H1 (cell line): ENCODE results near the gene CPNE8. TPM values are rescaled to one million over a fixed set of nuclear protein-coding genes. Genes with fewer than 3 reads are reported as not detected.

ENCODE experiments used
- CTCF ChIA-PET: fragments of 300-600 bp; sonication (Branson Sonifier 250); formaldehyde crosslinking; loops from one replicate; lab custom pipeline; 2021; ENCODE audit not compliant: partially characterized antibody; lab: Charles Lee
- POLR2A ChIA-PET: fragments of 300-600 bp; sonication (Branson Sonifier 250); formaldehyde crosslinking; loops from one replicate; lab custom pipeline; 2021; ENCODE audit warnings: inconsistent platforms; ENCODE audit not compliant: partially characterized antibody; lab: Charles Lee
- DNase-seq, 2 experiments: peaks; one replicate each; pipeline versions ENCODE4 v3.0.0 to v3.0.0-alpha.2; 2010 to 2022; ENCODE audit warnings: low spot score in 2 of 2, low read depth in 1 of 2, mixed read lengths in 1 of 2
- FAIRE-seq: peaks from 2 replicates; lab custom pipeline; 2011; peaks lifted over from hg19 to GRCh38; lab: Jason Lieb, UNC
- H2AFZ ChIP-seq: 2 replicates; pipeline ENCODE4 v1.8.1; 2012; ENCODE audit warnings: low read length, inconsistent platforms
- H2AK5ac ChIP-seq: 2 replicates; pipeline ENCODE4 v1.6.1; 2013; ENCODE audit warnings: low read depth, low read length
- H2BK120ac ChIP-seq: replicated peaks from 2 replicates; pipeline ENCODE3; 2013; ENCODE audit warnings: low read depth, low read length, inconsistent platforms
- H2BK12ac ChIP-seq: 2 replicates; pipeline ENCODE4 v1.6.1; 2013; ENCODE audit warnings: low read depth, low read length
- H2BK15ac ChIP-seq: 2 replicates; pipeline ENCODE4 v1.6.1; 2013; ENCODE audit warnings: low read length
- H2BK20ac ChIP-seq: 2 replicates; pipeline ENCODE4 v1.6.1; 2013; ENCODE audit warnings: low read length
- H2BK5ac ChIP-seq: 2 replicates; pipeline ENCODE4 v1.6.1; 2013; ENCODE audit warnings: low read depth, low read length
- H3K14ac ChIP-seq: 2 replicates; pipeline ENCODE4 v1.6.1; 2013; ENCODE audit warnings: inconsistent platforms; ENCODE audit not compliant: insufficient read length
- H3K18ac ChIP-seq: 2 replicates; pipeline ENCODE4 v1.6.1; 2013; ENCODE audit warnings: low read length; ENCODE audit errors: extremely low read depth
- H3K23ac ChIP-seq: 2 replicates; pipeline ENCODE4 v1.6.1; 2013; ENCODE audit warnings: inconsistent platforms; ENCODE audit not compliant: insufficient read length
- H3K23me2 ChIP-seq: 2 replicates; pipeline ENCODE4 v1.6.1; 2013; ENCODE audit warnings: low read depth, low read length
- H3K27ac ChIP-seq: 2 replicates; pipeline ENCODE4 v1.6.1; 2011; ENCODE audit warnings: low read depth, low read length, inconsistent platforms
- H3K27me3 ChIP-seq, 4 experiments: replicated peaks in 1 of 4; 1 replicate in 1 of 4; 2 replicates in 3 of 4; pipeline versions ENCODE4 v1.6.1 to v1.8.1; 2011 to 2013; ENCODE audit warnings: low read length in 3 of 4, mild to moderate bottlenecking in 3 of 4, inconsistent platforms in 2 of 4, mixed read lengths in 2 of 4, moderate library complexity in 1 of 4; ENCODE audit not compliant: control insufficient read depth in 3 of 4, insufficient read depth in 3 of 4; ENCODE audit errors: extremely low read depth in 1 of 4
- H3K36me3 ChIP-seq, 4 experiments: 2 replicates each; pipeline versions ENCODE4 v1.6.1 to v1.8.1; 2011 to 2013; ENCODE audit warnings: mild to moderate bottlenecking in 4 of 4, low read length in 3 of 4, moderate library complexity in 2 of 4, control low read depth in 1 of 4, inconsistent platforms in 1 of 4; ENCODE audit not compliant: insufficient read depth in 4 of 4, control insufficient read depth in 2 of 4
- H3K4ac ChIP-seq: replicated peaks from 2 replicates; pipeline ENCODE3; 2013; ENCODE audit warnings: low read length, low read depth, mixed read lengths, inconsistent platforms; ENCODE audit not compliant: insufficient read length
- H3K4me1 ChIP-seq, 4 experiments: replicated peaks in 1 of 4; 1 replicate in 1 of 4; 2 replicates in 3 of 4; pipeline versions ENCODE4 v1.6.1 to v1.8.1; 2011 to 2013; ENCODE audit warnings: low read length in 3 of 4, inconsistent platforms in 2 of 4, mixed read lengths in 1 of 4; ENCODE audit not compliant: insufficient read depth in 4 of 4, control insufficient read depth in 3 of 4
- H3K4me2 ChIP-seq, 2 experiments: 2 replicates each; pipeline versions ENCODE4 v1.6.1 to v1.8.1; 2011 to 2013; ENCODE audit warnings: low read depth in 2 of 2, low read length in 2 of 2, control low read depth in 1 of 2, inconsistent platforms in 1 of 2, mild to moderate bottlenecking in 1 of 2; ENCODE audit not compliant: insufficient read depth in 1 of 2
- H3K4me3 ChIP-seq, 4 experiments: fragments of 200-600, 300-600 bp in 1 of 4; sonication (generic), shearing (Covaris generic), sonication (Bioruptor Twin) in 1 of 4; 2 replicates each; pipeline versions ENCODE4 v1.5.1 to v1.8.1; 2011 to 2016; ENCODE audit warnings: low read length in 4 of 4, low read depth in 3 of 4, control low read depth in 2 of 4, inconsistent platforms in 2 of 4, mild to moderate bottlenecking in 2 of 4, mixed read lengths in 1 of 4, moderate library complexity in 1 of 4; ENCODE audit not compliant: insufficient read depth in 2 of 4; ENCODE audit errors: extremely low read depth in 1 of 4
- H3K56ac ChIP-seq: replicated peaks from 2 replicates; pipeline ENCODE3; 2013; ENCODE audit warnings: low read depth, mild to moderate bottlenecking, mixed read lengths, low read length, inconsistent platforms; ENCODE audit not compliant: insufficient read length
- H3K79me1 ChIP-seq: 2 replicates; pipeline ENCODE4 v1.6.1; 2013; ENCODE audit warnings: low read depth, low read length, control low read depth
- H3K79me2 ChIP-seq, 2 experiments: 2 replicates each; pipeline versions ENCODE4 v1.6.1 to v1.8.1; 2012 to 2013; ENCODE audit warnings: low read length in 2 of 2, mild to moderate bottlenecking in 2 of 2, inconsistent platforms in 1 of 2; ENCODE audit not compliant: insufficient read depth in 2 of 2, control insufficient read depth in 1 of 2
- H3K9ac ChIP-seq, 4 experiments: replicated peaks in 1 of 4; 1 replicate in 1 of 4; 2 replicates in 3 of 4; pipeline versions ENCODE4 v1.6.1 to v1.8.1; 2011 to 2013; ENCODE audit warnings: low read depth in 3 of 4, low read length in 3 of 4, control low read depth in 2 of 4, mild to moderate bottlenecking in 2 of 4, moderate library complexity in 2 of 4, inconsistent platforms in 1 of 4; ENCODE audit errors: extremely low read depth in 1 of 4
- H3K9me3 ChIP-seq, 2 experiments: 2 replicates each; pipeline versions ENCODE4 v1.6.1 to v1.8.1; 2012 to 2013; ENCODE audit warnings: mild to moderate bottlenecking in 2 of 2, moderate library complexity in 2 of 2, control low read depth in 1 of 2, inconsistent platforms in 1 of 2, low read depth in 1 of 2, low read length in 1 of 2, mixed read lengths in 1 of 2; ENCODE audit not compliant: insufficient read depth in 2 of 2
- H4K20me1 ChIP-seq, 2 experiments: replicated peaks in 1 of 2; 2 replicates each; pipeline versions ENCODE3 to v1.8.1; 2011 to 2013; ENCODE audit warnings: inconsistent platforms in 2 of 2, low read length in 2 of 2, mild to moderate bottlenecking in 1 of 2; ENCODE audit not compliant: insufficient read depth in 2 of 2, control insufficient read depth in 1 of 2
- H4K5ac ChIP-seq: 2 replicates; pipeline ENCODE4 v1.6.1; 2013; ENCODE audit warnings: low read length, low read depth, mixed read lengths, inconsistent platforms; ENCODE audit not compliant: insufficient read length
- H4K8ac ChIP-seq: 2 replicates; pipeline ENCODE4 v1.8.0; 2013; ENCODE audit warnings: mild to moderate bottlenecking, moderate library complexity, low read length, inconsistent platforms; ENCODE audit not compliant: insufficient read depth; ENCODE audit errors: extremely low read depth
- H4K91ac ChIP-seq: replicated peaks from 2 replicates; pipeline ENCODE3; 2013; ENCODE audit warnings: low read length, mixed read lengths, inconsistent platforms; ENCODE audit not compliant: insufficient read length
- CBX5 ChIP-seq: fragments of 300-800, 300-1000 bp; sonication (generic); IDR thresholded peaks from 2 replicates; pipeline ENCODE4 v1.7.1; 2016; ENCODE audit warnings: antibody characterized with exemption, low read length, low read depth
- CREB1 ChIP-seq: IDR thresholded peaks from 2 replicates; pipeline ENCODE4 v1.6.1; 2012; ENCODE audit warnings: inconsistent platforms
- E2F6 ChIP-seq: IDR thresholded peaks from 2 replicates; pipeline ENCODE4 v1.6.1; 2012; ENCODE audit warnings: inconsistent platforms
- EP300 ChIP-seq, 2 experiments: IDR thresholded peaks; 1 replicate in 1 of 2; 2 replicates in 1 of 2; pipeline ENCODE4 v1.6.1; 2011 to 2012; ENCODE audit warnings: low read depth in 2 of 2, low read length in 2 of 2, mild to moderate bottlenecking in 2 of 2, borderline replicate concordance in 1 of 2, inconsistent platforms in 1 of 2, moderate library complexity in 1 of 2
- EZH2 ChIP-seq: fragments of 200-600 bp; sonication (generic); IDR thresholded peaks from 2 replicates; pipeline ENCODE4 v1.7.1; 2012; ENCODE audit warnings: low read depth, mild to moderate bottlenecking, moderate library complexity, low read length, inconsistent platforms; ENCODE audit not compliant: severe bottlenecking
- JUND ChIP-seq: IDR thresholded peaks from 2 replicates; pipeline ENCODE4 v1.6.1; 2011; ENCODE audit warnings: mild to moderate bottlenecking, improper control_type of control experiment, low read length
- KDM1A ChIP-seq: fragments of 200-600, 300-600 bp; sonication (generic); IDR thresholded peaks from 2 replicates; pipeline ENCODE4 v1.7.1; 2016; ENCODE audit warnings: mild to moderate bottlenecking, low read length, borderline replicate concordance
- POLR2A ChIP-seq, 2 experiments: IDR thresholded peaks; 1 replicate in 1 of 2; 2 replicates in 1 of 2; pipeline ENCODE4 v1.6.1; 2011; ENCODE audit warnings: low read depth in 2 of 2, low read length in 2 of 2, mild to moderate bottlenecking in 2 of 2; ENCODE audit errors: control extremely low read depth in 1 of 2
- RFX5 ChIP-seq: IDR thresholded peaks from 2 replicates; pipeline ENCODE4 v1.6.1; 2011; ENCODE audit warnings: low read depth, low read length, improper control_type of control experiment, borderline replicate concordance
- SIN3A ChIP-seq, 2 experiments: IDR thresholded peaks in 1 of 2; conservative IDR thresholded peaks in 1 of 2; 2 replicates each; pipeline ENCODE4 v1.6.1; 2011 to 2012; ENCODE audit warnings: low read length in 2 of 2, improper control_type of control experiment in 1 of 2, low read depth in 1 of 2, mild to moderate bottlenecking in 1 of 2
- SRF ChIP-seq: IDR thresholded peaks from 2 replicates; pipeline ENCODE4 v1.6.1; 2011; ENCODE audit warnings: mild to moderate bottlenecking, low read depth, low read length, moderate library complexity
- TAF1 ChIP-seq: IDR thresholded peaks from 2 replicates; pipeline ENCODE4 v1.6.1; 2011; ENCODE audit warnings: mild to moderate bottlenecking, low read depth, low read length
- TAF7 ChIP-seq: optimal IDR thresholded peaks from 2 replicates; pipeline ENCODE3; 2011; ENCODE audit warnings: low read depth, mild to moderate bottlenecking, inconsistent platforms, low read length, moderate library complexity, borderline replicate concordance
- WGBS, 2 experiments: shearing (Covaris generic) in 1 of 2; methylation state at CpG; one replicate each; pipeline versions ENCODE4 v1.1.6 to v1.1.7; 2013 to 2015; ENCODE audit warnings: low lambda C conversion rate in 2 of 2, mixed read lengths in 2 of 2, inconsistent platforms in 1 of 2, low coverage in 1 of 2, missing lambda C conversion rate in 1 of 2; ENCODE audit not compliant: insufficient replicate concordance in 2 of 2, insufficient coverage in 1 of 2, insufficient read length in 1 of 2; ENCODE audit errors: extremely low coverage in 1 of 2, missing lambda C conversion rate in 1 of 2; 5-methylcytosine and 5-hydroxymethylcytosine counted together
- polyA plus RNA-seq, 7 experiments: library from polyadenylated mRNA; depleted of rRNA in 3 of 7; stranded (reverse) in 5 of 7; unstranded in 2 of 7; fragments of >200 nt in 5 of 7; fragments of 200-250 nt in 2 of 7; gene quantifications; 1 replicate in 5 of 7; 2 replicates in 1 of 7; 4 replicates in 1 of 7; pipeline versions ENCODE4 v1.2.1 to v1.2.3, GENCODE V29; 2011 to 2013; ENCODE audit warnings: missing spikeins in 2 of 7, mixed read lengths in 2 of 7
- total RNA-seq: library from RNA; stranded (reverse); fragmentation: NEBNext Ultra II Directional; extraction: Animal tissue kit (Norgen Biotek cat#: 25700); gene quantifications from 2 replicates; pipeline ENCODE4 v1.2.1, GENCODE V29; 2021

The CPNE8 gene
- total and polyA plus RNA-seq, 2 of the 8 experiments (the other 6 are each of a cell fraction or from before 2014, with no cell fraction given): 2.5 to 6.8 TPM

- WGBS, 2 experiments: 89% methylated on average over 4 of the region's 4 CpGs; no CpG with 5 or more reads in 1 of the 2 experiments
- no peak overlapping the region for H4K8ac ChIP-seq
- TF ChIP-seq CREB1 (no peak), E2F6 (no peak), SRF (no peak), SIN3A (conservative IDR thresholded peaks at IDR 0.05 in 1 of 2, IDR thresholded peaks at IDR 0.05 in 1 of 2; ENCODE audit: low read depth in 1 of 2, low read length in 2 of 2) (no peak), TAF7 (no peak), EP300 (IDR thresholded peaks at IDR 0.05; ENCODE audit: borderline replicate concordance in 1 of 2, low read depth in 2 of 2, low read length in 2 of 2) (no peak), EZH2 (no peak), RFX5 (no peak), CBX5 (no peak), TAF1 (no peak), JUND (no peak), POLR2A (IDR thresholded peaks at IDR 0.05; ENCODE audit: control extremely low read depth in 1 of 2, low read depth in 2 of 2, low read length in 2 of 2) (no peak), KDM1A (no peak)
Measured at GRCh38 chr12:38892087-38892786, 13.2 kb downstream of the CPNE8 start.

More at GRCh38 chr12:38892087-38892786, 13.2 kb downstream of the CPNE8 start:
- Histone ChIP-seq H3K4ac (no peak overlapping the region), H2BK20ac (no peak overlapping the region), H3K23me2 (no peaks in the 10 kb centered on the region), H3K4me2 (no peak overlapping the region), H3K27me3 (no peaks in the 10 kb centered on the region), H2BK12ac (no peak overlapping the region), H3K18ac (no peak overlapping the region), H3K4me3 (no peak overlapping the region), H3K79me2 (no peaks in the 10 kb centered on the region), H4K5ac (no peak overlapping the region), H3K27ac (no peak overlapping the region), H4K91ac (no peak overlapping the region), H2BK120ac (no peak overlapping the region), H3K56ac (no peak overlapping the region), H3K36me3 (peaks cover 0 to 2% (median 0%) of the 10 kb centered on the region in 4 experiments; a peak in 1 of 8 replicates), H3K14ac (no peak overlapping the region), H3K9me3 (peaks cover 5 to 6% of the 10 kb centered on the region in 2 experiments; a peak in 2 of 4 replicates), H3K79me1 (no peaks in the 10 kb centered on the region), H3K9ac (no peak overlapping the region), H3K23ac (no peak overlapping the region), H2AK5ac (no peak overlapping the region), H2BK15ac (no peak overlapping the region), H4K20me1 (no peaks in the 10 kb centered on the region), H2AFZ (no peak overlapping the region), H3K4me1 (no peaks in the 10 kb centered on the region), H2BK5ac (no peak overlapping the region)
- POLR2A ChIA-PET: no interaction called here
- FAIRE-seq (peak; percentile 57), DNase-seq (no peak)
- CTCF ChIA-PET: no interaction called here
